Measurements from ENCODE around the gene UPB1.

UPB1 gene

GRCh38 chr22:24514241-24515026, 19.3 kb downstream of the UPB1 start:
- Histone ChIP-seq H3K9me3 (ENCODE audit: control insufficient read depth in 1 of 2, low read length in 2 of 2) (no peaks in the 10 kb centered on the region), H3K27me3 (ENCODE audit: control insufficient read depth in 1 of 2, insufficient read depth in 2 of 2, low read length in 2 of 2) (no peaks in the 10 kb centered on the region), H3K9ac (ENCODE audit: low read depth in 1 of 2, low read length in 2 of 2) (no peak overlapping the region), H3K36me3 (ENCODE audit: control insufficient read depth in 1 of 2, insufficient read depth in 2 of 2, low read length in 2 of 2) (no peaks in the 10 kb centered on the region), H3K27ac (ENCODE audit: low read depth, low read length) (no peak overlapping the region), H3K4me3 (ENCODE audit: low read depth in 1 of 2, low read length in 2 of 2) (no peak overlapping the region), H3K4me1 (ENCODE audit: control insufficient read depth in 1 of 2, insufficient read depth in 2 of 2, low read length in 2 of 2) (peaks cover 40 to 45% of the 10 kb centered on the region in 2 donors)

- Histone ChIP-seq H3K27ac (ENCODE audit: low read depth, low read length) (no peak overlapping the region), H3K36me3 (ENCODE audit: control insufficient read depth in 1 of 2, insufficient read depth in 2 of 2, low read length in 2 of 2) (no peaks in the 10 kb centered on the region), H3K4me1 (ENCODE audit: control insufficient read depth in 1 of 2, insufficient read depth in 2 of 2, low read length in 2 of 2) (peaks cover 40 to 43% of the 10 kb centered on the region in 2 donors), H3K9me3 (ENCODE audit: control insufficient read depth in 1 of 2, low read length in 2 of 2) (no peaks in the 10 kb centered on the region), H3K27me3 (ENCODE audit: control insufficient read depth in 1 of 2, insufficient read depth in 2 of 2, low read length in 2 of 2) (no peaks in the 10 kb centered on the region), H3K9ac (ENCODE audit: low read depth in 1 of 2, low read length in 2 of 2) (no peak overlapping the region), H3K4me3 (ENCODE audit: low read depth in 1 of 2, low read length in 2 of 2) (no peak overlapping the region)
These were observed 19.9 kb downstream of the UPB1 start for GRCh38 chr22:24515027-24515338.

GRCh38 chr22:24516301-24516737, 21.2 kb downstream of the UPB1 start:
- H3K27me3 ChIP-seq (ENCODE audit: control insufficient read depth in 1 of 2, insufficient read depth in 2 of 2, low read length in 2 of 2): no peaks in the 10 kb centered on the region
- H3K4me1 ChIP-seq (ENCODE audit: control insufficient read depth in 1 of 2, insufficient read depth in 2 of 2, low read length in 2 of 2): peaks cover 29 to 30% of the 10 kb centered on the region in 2 donors
- no peak overlapping the region for H3K9ac ChIP-seq (ENCODE audit: low read depth in 1 of 2, low read length in 2 of 2)
- no peaks in the 10 kb centered on the region for H3K36me3 ChIP-seq (ENCODE audit: control insufficient read depth in 1 of 2, insufficient read depth in 2 of 2, low read length in 2 of 2)
- H3K9me3 ChIP-seq (ENCODE audit: control insufficient read depth in 1 of 2, low read length in 2 of 2): no peaks in the 10 kb centered on the region
- no peak overlapping the region for H3K4me3 ChIP-seq (ENCODE audit: low read depth in 1 of 2, low read length in 2 of 2)
- H3K27ac ChIP-seq (ENCODE audit: low read depth, low read length): no peak overlapping the region

GRCh38 chr22:24517446-24517845, 22.3 kb downstream of the UPB1 start:
- Histone ChIP-seq H3K9me3 (ENCODE audit: control insufficient read depth in 1 of 2, low read length in 2 of 2) (no peaks in the 10 kb centered on the region), H3K27me3 (ENCODE audit: control insufficient read depth in 1 of 2, insufficient read depth in 2 of 2, low read length in 2 of 2) (no peaks in the 10 kb centered on the region), H3K36me3 (ENCODE audit: control insufficient read depth in 1 of 2, insufficient read depth in 2 of 2, low read length in 2 of 2) (no peaks in the 10 kb centered on the region), H3K4me1 (ENCODE audit: control insufficient read depth in 1 of 2, insufficient read depth in 2 of 2, low read length in 2 of 2) (peaks cover 23 to 25% of the 10 kb centered on the region in 2 donors), H3K27ac (ENCODE audit: low read depth, low read length) (no peak overlapping the region), H3K9ac (ENCODE audit: low read depth in 1 of 2, low read length in 2 of 2) (no peak overlapping the region), H3K4me3 (ENCODE audit: low read depth in 1 of 2, low read length in 2 of 2) (no peak overlapping the region)

GRCh38 chr22:24518228-24518627, 23.1 kb downstream of the UPB1 start:
- Histone ChIP-seq H3K27me3 (ENCODE audit: control insufficient read depth in 1 of 2, insufficient read depth in 2 of 2, low read length in 2 of 2) (no peaks in the 10 kb centered on the region), H3K4me3 (ENCODE audit: low read depth in 1 of 2, low read length in 2 of 2) (no peak overlapping the region), H3K36me3 (ENCODE audit: control insufficient read depth in 1 of 2, insufficient read depth in 2 of 2, low read length in 2 of 2) (no peaks in the 10 kb centered on the region), H3K4me1 (ENCODE audit: control insufficient read depth in 1 of 2, insufficient read depth in 2 of 2, low read length in 2 of 2) (peaks cover 21 to 22% of the 10 kb centered on the region in 2 donors), H3K27ac (ENCODE audit: low read depth, low read length) (no peak overlapping the region), H3K9me3 (ENCODE audit: control insufficient read depth in 1 of 2, low read length in 2 of 2) (no peaks in the 10 kb centered on the region), H3K9ac (ENCODE audit: low read depth in 1 of 2, low read length in 2 of 2) (no peak overlapping the region)

- Histone ChIP-seq H3K9ac (ENCODE audit: low read depth in 1 of 2, low read length in 2 of 2) (no peak overlapping the region), H3K9me3 (ENCODE audit: control insufficient read depth in 1 of 2, low read length in 2 of 2) (no peaks in the 10 kb centered on the region), H3K36me3 (ENCODE audit: control insufficient read depth in 1 of 2, insufficient read depth in 2 of 2, low read length in 2 of 2) (no peaks in the 10 kb centered on the region), H3K4me1 (ENCODE audit: control insufficient read depth in 1 of 2, insufficient read depth in 2 of 2, low read length in 2 of 2) (peaks cover 18 to 19% of the 10 kb centered on the region in 2 donors), H3K27ac (ENCODE audit: low read depth, low read length) (no peak overlapping the region), H3K4me3 (ENCODE audit: low read depth in 1 of 2, low read length in 2 of 2) (no peak overlapping the region), H3K27me3 (ENCODE audit: control insufficient read depth in 1 of 2, insufficient read depth in 2 of 2, low read length in 2 of 2) (no peaks in the 10 kb centered on the region)
These were observed 23.8 kb downstream of the UPB1 start for GRCh38 chr22:24518771-24519485.

- Histone ChIP-seq H3K4me3 (ENCODE audit: low read depth in 1 of 2, low read length in 2 of 2) (no peak overlapping the region), H3K9me3 (ENCODE audit: control insufficient read depth in 1 of 2, low read length in 2 of 2) (no peaks in the 10 kb centered on the region), H3K36me3 (ENCODE audit: control insufficient read depth in 1 of 2, insufficient read depth in 2 of 2, low read length in 2 of 2) (no peaks in the 10 kb centered on the region), H3K27ac (ENCODE audit: low read depth, low read length) (no peak overlapping the region), H3K4me1 (ENCODE audit: control insufficient read depth in 1 of 2, insufficient read depth in 2 of 2, low read length in 2 of 2) (peaks cover 12 to 13% of the 10 kb centered on the region in 2 donors), H3K27me3 (ENCODE audit: control insufficient read depth in 1 of 2, insufficient read depth in 2 of 2, low read length in 2 of 2) (no peaks in the 10 kb centered on the region), H3K9ac (ENCODE audit: low read depth in 1 of 2, low read length in 2 of 2) (no peak overlapping the region)
These were observed 24.4 kb downstream of the UPB1 start for GRCh38 chr22:24519496-24519895.

- Histone ChIP-seq H3K9ac (ENCODE audit: low read depth in 1 of 2, low read length in 2 of 2) (no peak overlapping the region), H3K4me1 (ENCODE audit: control insufficient read depth in 1 of 2, insufficient read depth in 2 of 2, low read length in 2 of 2) (peaks cover 0 to 9% of the 10 kb centered on the region in 2 donors), H3K4me3 (ENCODE audit: low read depth in 1 of 2, low read length in 2 of 2) (peak overlapping the region in 1 of 2 donors; percentile 10), H3K27me3 (ENCODE audit: control insufficient read depth in 1 of 2, insufficient read depth in 2 of 2, low read length in 2 of 2) (no peaks in the 10 kb centered on the region), H3K27ac (ENCODE audit: low read depth, low read length) (no peak overlapping the region), H3K9me3 (ENCODE audit: control insufficient read depth in 1 of 2, low read length in 2 of 2) (no peaks in the 10 kb centered on the region), H3K36me3 (ENCODE audit: control insufficient read depth in 1 of 2, insufficient read depth in 2 of 2, low read length in 2 of 2) (no peaks in the 10 kb centered on the region)
These were observed 26.7 kb downstream of the UPB1 start for GRCh38 chr22:24521791-24522245.

- Histone ChIP-seq H3K36me3 (ENCODE audit: control insufficient read depth in 1 of 2, insufficient read depth in 2 of 2, low read length in 2 of 2) (no peaks in the 10 kb centered on the region), H3K4me1 (ENCODE audit: control insufficient read depth in 1 of 2, insufficient read depth in 2 of 2, low read length in 2 of 2) (peaks cover 0 to 6% of the 10 kb centered on the region in 2 donors), H3K27me3 (ENCODE audit: control insufficient read depth in 1 of 2, insufficient read depth in 2 of 2, low read length in 2 of 2) (no peaks in the 10 kb centered on the region), H3K27ac (ENCODE audit: low read depth, low read length) (no peak overlapping the region), H3K9ac (ENCODE audit: low read depth in 1 of 2, low read length in 2 of 2) (no peak overlapping the region), H3K9me3 (ENCODE audit: control insufficient read depth in 1 of 2, low read length in 2 of 2) (no peaks in the 10 kb centered on the region), H3K4me3 (ENCODE audit: low read depth in 1 of 2, low read length in 2 of 2) (no peak overlapping the region)
These were observed 28.7 kb downstream of the UPB1 start for GRCh38 chr22:24523873-24524272.

- no peaks in the 10 kb centered on the region for H3K36me3 ChIP-seq (ENCODE audit: control insufficient read depth in 1 of 2, insufficient read depth in 2 of 2, low read length in 2 of 2)
- H3K4me3 ChIP-seq (ENCODE audit: low read depth in 1 of 2, low read length in 2 of 2): no peak overlapping the region
- H3K9me3 ChIP-seq (ENCODE audit: control insufficient read depth in 1 of 2, low read length in 2 of 2): no peaks in the 10 kb centered on the region
- H3K9ac ChIP-seq (ENCODE audit: low read depth in 1 of 2, low read length in 2 of 2): no peak overlapping the region
- H3K4me1 ChIP-seq (ENCODE audit: control insufficient read depth in 1 of 2, insufficient read depth in 2 of 2, low read length in 2 of 2): peaks cover 0 to 6% of the 10 kb centered on the region in 2 donors
- H3K27me3 ChIP-seq (ENCODE audit: control insufficient read depth in 1 of 2, insufficient read depth in 2 of 2, low read length in 2 of 2): no peaks in the 10 kb centered on the region
- H3K27ac ChIP-seq (ENCODE audit: low read depth, low read length): no peak overlapping the region
These were observed 30.4 kb downstream of the UPB1 start for GRCh38 chr22:24525416-24526037.
